Hepatocyte (in vitro differentiated cells): ENCODE results near the gene ST3GAL4.

Source experiments
- CTCF ChIP-seq: fragments of 200-600 bp; sonication (generic); IDR thresholded peaks from 2 replicates; pipeline ENCODE4 v1.5.1; 2016; ENCODE audit warnings: antibody characterized with exemption, mild to moderate bottlenecking; ENCODE audit not compliant: poor library complexity
- EZH2 ChIP-seq: fragments of 200-600 bp; sonication (generic); IDR thresholded peaks from 2 replicates; pipeline ENCODE4 v1.6.1; 2016; ENCODE audit warnings: antibody characterized with exemption, mild to moderate bottlenecking, borderline replicate concordance
- EZH2phosphoT487 ChIP-seq: fragments of 200-600 bp; sonication (generic); IDR thresholded peaks from one replicate; pipeline ENCODE4 v1.6.1; 2018; ENCODE audit warnings: antibody characterized with exemption, mild to moderate bottlenecking, low read depth, moderate library complexity; ENCODE audit not compliant: unreplicated experiment, severe bottlenecking

DNA sequence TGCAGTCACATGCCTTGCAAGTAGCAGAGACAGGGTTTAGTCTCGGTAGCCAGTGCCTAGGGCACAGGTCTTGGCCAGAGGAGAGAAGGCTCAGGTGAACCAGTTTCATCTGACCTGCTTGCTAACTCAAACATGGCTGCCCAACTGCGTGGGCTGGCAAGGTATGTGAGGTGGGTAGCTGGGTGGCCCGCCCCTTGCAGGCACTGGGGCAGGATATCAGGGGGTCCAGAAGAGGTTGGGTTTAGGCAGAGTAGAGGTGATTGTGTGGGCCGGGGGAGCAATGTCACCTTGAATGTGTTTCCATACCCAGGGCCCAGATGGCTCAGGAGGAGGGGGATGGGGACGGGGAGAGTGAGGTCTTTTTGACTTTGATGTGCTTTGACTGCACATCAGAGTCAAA lies 37.7 kb downstream of the ST3GAL4 start:
- TF ChIP-seq CTCF: no peak
- no peak for TF ChIP-seq EZH2phosphoT487
- TF ChIP-seq EZH2: no peak
